Measurements from ENCODE around the gene CCDC66.

CCDC66 gene

GRCh38 chr3:56621681-56622080, 64.7 kb downstream of the CCDC66 start:
- DNase-seq (ENCODE audit: low read depth): no peak

- no peak for DNase-seq (ENCODE audit: low read depth)
These were observed 65.4 kb downstream of the CCDC66 start for GRCh38 chr3:56622381-56622780.

DNA sequence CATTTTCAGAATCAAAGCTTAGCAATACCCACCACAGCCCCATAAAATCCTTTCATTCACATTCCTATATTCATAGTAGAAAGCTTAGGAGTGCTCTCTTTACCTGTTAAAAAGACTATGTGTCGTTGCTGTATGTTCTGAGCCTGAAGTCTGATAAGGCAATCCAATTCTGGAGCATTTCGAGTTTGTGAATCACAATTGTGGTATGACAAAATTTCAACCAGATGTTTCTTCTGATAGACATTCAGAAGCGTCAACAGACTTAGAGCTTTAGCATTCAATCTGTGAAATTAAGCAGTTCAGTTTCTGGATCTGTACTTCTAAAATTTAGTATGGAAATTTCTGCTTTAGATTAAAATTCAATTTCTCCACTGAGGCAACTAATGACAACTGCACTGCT, 67.8 kb downstream of the CCDC66 start:
- DNase-seq (ENCODE audit: low read depth): no peak

- DNase-seq (ENCODE audit: low read depth): no peak
These were observed 72.1 kb downstream of the CCDC66 start for GRCh38 chr3:56629047-56629446.

- no peak for DNase-seq (ENCODE audit: low read depth)
These were observed 72.5 kb downstream of the CCDC66 start for GRCh38 chr3:56629451-56629850.

- DNase-seq (ENCODE audit: low read depth): no peak
These were observed 74.0 kb downstream of the CCDC66 start for GRCh38 chr3:56630966-56631365.

GRCh38 chr3:56633181-56633580, 76.2 kb downstream of the CCDC66 start:
- no peak for DNase-seq (ENCODE audit: low read depth)

GRCh38 chr3:56633602-56634535, 76.9 kb downstream of the CCDC66 start:
- DNase-seq (ENCODE audit: low read depth): no peak

DNA sequence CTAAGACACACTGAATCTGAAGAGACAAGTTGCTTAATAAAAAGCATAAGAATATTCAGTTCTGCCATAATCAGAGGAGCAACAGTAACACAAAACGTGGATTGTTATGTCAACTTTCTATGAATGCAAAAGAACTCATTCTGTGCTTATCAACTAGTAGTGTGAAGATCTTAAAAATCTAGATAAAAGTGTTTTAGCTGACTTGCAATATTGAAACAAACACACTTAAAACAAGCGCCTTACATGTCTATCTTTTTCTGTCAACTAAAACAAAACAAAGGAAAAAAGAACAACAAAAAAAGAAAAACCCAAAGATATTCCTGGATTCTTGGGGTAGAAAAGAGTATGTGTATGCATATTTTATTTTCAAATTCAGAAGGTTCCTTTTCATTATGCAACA, 88.4 kb downstream of the CCDC66 start:
- no peak for DNase-seq (ENCODE audit: low read depth)

- no peak for DNase-seq (ENCODE audit: low read depth)
These were observed 97.5 kb downstream of the CCDC66 start for GRCh38 chr3:56654460-56654859.

DNA sequence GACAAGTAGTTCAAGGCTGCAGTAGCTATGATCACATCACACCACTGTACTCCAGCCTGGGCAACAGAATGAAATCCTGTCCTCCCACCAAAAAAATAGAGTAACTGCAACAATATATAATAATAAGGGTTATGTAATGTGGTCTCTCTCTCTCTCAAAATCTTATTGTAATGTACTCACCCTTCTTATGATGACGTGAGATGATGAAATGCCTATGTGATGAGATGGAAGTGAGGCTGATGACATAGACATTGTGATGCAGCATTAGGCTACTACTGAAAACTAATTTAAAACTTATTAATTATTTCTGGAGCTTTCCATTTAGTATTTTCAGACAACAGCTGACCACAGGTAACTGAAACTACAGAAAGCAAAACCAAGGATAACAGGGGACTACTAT, 98.7 kb downstream of the CCDC66 start:
- no peak for DNase-seq (ENCODE audit: low read depth)

- no peak for DNase-seq (ENCODE audit: low read depth)
These were observed 107.8 kb downstream of the CCDC66 start for GRCh38 chr3:56664823-56665222.

- no peak for DNase-seq (ENCODE audit: low read depth)
These were observed 111.1 kb downstream of the CCDC66 start for GRCh38 chr3:56667973-56668579.

All from activated gamma-delta T cell treated with anti-CD3 and anti-CD28 coated beads, Interleukin-2, amount 50 U/mL, for 16 hours (primary cell).